ENCODE measurements around the gene CCDC33.

The CCDC33 gene

GRCh38 chr15:74209560-74209958, 26.6 kb upstream of the CCDC33 start:
- no peak for DNase-seq

GRCh38 chr15:74209997-74210671, 26.0 kb upstream of the CCDC33 start:
- no peak for DNase-seq

- no peak for DNase-seq
Observed at GRCh38 chr15:74210729-74211128, 25.4 kb upstream of the CCDC33 start.

- DNase-seq = no peak
Observed at GRCh38 chr15:74211656-74212055, 24.5 kb upstream of the CCDC33 start.

GRCh38 chr15:74212494-74212893, 23.6 kb upstream of the CCDC33 start:
- DNase-seq = no peak

- DNase-seq = no peak
Observed at GRCh38 chr15:74213858-74214284, 22.3 kb upstream of the CCDC33 start.

- DNase-seq = no peak
Observed at GRCh38 chr15:74214324-74215021, 21.7 kb upstream of the CCDC33 start.

GRCh38 chr15:74215958-74216357, 20.2 kb upstream of the CCDC33 start:
- no peak for DNase-seq

- DNase-seq = no peak
Observed at GRCh38 chr15:74216949-74217348, 19.2 kb upstream of the CCDC33 start.

GRCh38 chr15:74217907-74218885, 17.9 kb upstream of the CCDC33 start:
- no peak for DNase-seq

- DNase-seq = no peak
Observed at GRCh38 chr15:74220475-74221248, 15.5 kb upstream of the CCDC33 start.

GRCh38 chr15:74221399-74222239, 14.5 kb upstream of the CCDC33 start:
- DNase-seq = no peak

- DNase-seq = no peak
Observed at GRCh38 chr15:74222240-74223119, 13.6 kb upstream of the CCDC33 start.

- no peak for DNase-seq
Observed at GRCh38 chr15:74225928-74226327, 10.2 kb upstream of the CCDC33 start.

GRCh38 chr15:74226761-74227540, 9.2 kb upstream of the CCDC33 start:
- no peak for DNase-seq

GRCh38 chr15:74227968-74228722, 8.0 kb upstream of the CCDC33 start:
- no peak for DNase-seq

GRCh38 chr15:74228723-74229081, 7.4 kb upstream of the CCDC33 start:
- DNase-seq = no peak

GRCh38 chr15:74229686-74230085, 6.4 kb upstream of the CCDC33 start:
- DNase-seq = no peak

GRCh38 chr15:74231475-74231874, 4.7 kb upstream of the CCDC33 start:
- no peak for DNase-seq

Measured in activated T-cell treated with anti-CD3 and anti-CD28 coated beads, Interleukin-2, amount 50 U/mL, for 48 hours (primary cell).